HCT116 (cell line): ENCODE measurements around the gene TBC1D26.
"Not testable (repeated sequence)": the region's sequence is repeated elsewhere in the genome, so short reads cannot be mapped to it uniquely, and the experiment has no call there.

Source experiments
- CTCF ChIP-seq, 3 experiments: fragments of 200-600 bp in 1 of 3; sonication (generic) in 1 of 3; IDR thresholded peaks in 2 of 3; conservative IDR thresholded peaks in 1 of 3; 2 replicates each; pipeline ENCODE4 v1.5.1; 2012 to 2017; ENCODE audit warnings: low read depth in 2 of 3, low read length in 2 of 3, antibody characterized with exemption in 1 of 3, borderline replicate concordance in 1 of 3, control low read depth in 1 of 3, mild to moderate bottlenecking in 1 of 3, mixed read lengths in 1 of 3, mixed run types in 1 of 3, moderate library complexity in 1 of 3; ENCODE audit not compliant: insufficient read depth in 1 of 3
- POLR2AphosphoS5 ChIP-seq: IDR thresholded peaks from 2 replicates; pipeline ENCODE4 v1.6.1; 2011; ENCODE audit warnings: mild to moderate bottlenecking, low read depth, low read length, moderate library complexity
- YY1 ChIP-seq: IDR thresholded peaks from 2 replicates; pipeline ENCODE4 v1.6.1; 2011; ENCODE audit warnings: low read length, low read depth, moderate library complexity, mild to moderate bottlenecking; ENCODE audit not compliant: insufficient replicate concordance; ENCODE audit errors: extremely low read depth

GRCh38 chr17:15736578-15736977 lies 4.5 kb downstream of the TBC1D26 start:
- not testable (repeated sequence) for TF ChIP-seq POLR2AphosphoS5; YY1; CTCF (IDR thresholded peaks at IDR 0.05 in 2 of 3, conservative IDR thresholded peaks at IDR 0.05 in 1 of 3; ENCODE audit: borderline replicate concordance in 1 of 3, insufficient read depth in 1 of 3, low read depth in 2 of 3, low read length in 2 of 3)
